ENCODE data around the gene DNAJC18.

DNAJC18 gene

GRCh38 chr5:139363937-139364336 lies 75.4 kb downstream of the DNAJC18 start:
- DNase-seq (ENCODE audit: low read depth), result no peak

- DNase-seq (ENCODE audit: low read depth), result no peak
These were observed 77.4 kb downstream of the DNAJC18 start for GRCh38 chr5:139361835-139362429.

GRCh38 chr5:139360384-139360783 lies 78.9 kb downstream of the DNAJC18 start:
- no peak for DNase-seq (ENCODE audit: low read depth)
